NCI-H69 (cell line): ENCODE data around the gene TNNI3K.
"Not testable (repeated sequence)": the region's sequence is repeated elsewhere in the genome, so short reads cannot be mapped to it uniquely, and the experiment has no call there.

ENCODE experiments used
- DNase-seq: peaks from one replicate; lab custom pipeline; 2025; lab: John Stamatoyannopoulos, UW

TNNI3K gene

GRCh38 chr1:74235153-74235552 is at the start of gene TNNI3K:
TSS of gene TNNI3K (plus strand) at chr1:74235387. CDS start at chr1:74235452, 65 bp downstream.
- DNase-seq = no peak

- no peak for DNase-seq
Observed at GRCh38 chr1:74193908-74194307, 41.3 kb upstream of the TNNI3K start.

GRCh38 chr1:74195339-74195738 is 39.8 kb upstream of the TNNI3K start:
- no peak for DNase-seq

- no peak for DNase-seq
Observed at GRCh38 chr1:74197255-74197654, 37.9 kb upstream of the TNNI3K start.

GRCh38 chr1:74197657-74198552 is 37.3 kb upstream of the TNNI3K start, which contains the start of the genes FPGT and LRRIQ3:
TSS of gene FPGT (plus strand) at chr1:74198242. CDS start at chr1:74198279, 37 bp downstream.
TSS of gene LRRIQ3 (minus strand) at chr1:74198176. CDS start at chr1:74183684, 14,492 bp downstream.
- DNase-seq = peak; percentile 95

- no peak for DNase-seq
Observed at GRCh38 chr1:74199504-74199903, 35.7 kb upstream of the TNNI3K start.

- no peak for DNase-seq
Observed at GRCh38 chr1:74205266-74205665, 29.9 kb upstream of the TNNI3K start.

- DNase-seq = no peak
Observed at GRCh38 chr1:74215229-74215628, 20.0 kb upstream of the TNNI3K start.

GRCh38 chr1:74222701-74223100 is 12.5 kb upstream of the TNNI3K start:
- DNase-seq = peak; percentile 15

GRCh38 chr1:74223453-74223852 is 11.7 kb upstream of the TNNI3K start:
- DNase-seq = no peak

GRCh38 chr1:74236440-74236839 is 1.3 kb downstream of the TNNI3K start:
- no peak for DNase-seq

- DNase-seq = no peak
Observed at GRCh38 chr1:74237035-74237434, 1.8 kb downstream of the TNNI3K start.

GRCh38 chr1:74237787-74238186 is 2.6 kb downstream of the TNNI3K start:
- DNase-seq = no peak

GRCh38 chr1:74245168-74245772 is 10.1 kb downstream of the TNNI3K start:
- DNase-seq = peak; percentile 29

GRCh38 chr1:74246315-74246714 is 11.1 kb downstream of the TNNI3K start:
- no peak for DNase-seq

- DNase-seq = no peak
Observed at GRCh38 chr1:74247881-74248528, 12.8 kb downstream of the TNNI3K start.

- DNase-seq = not testable (repeated sequence)
Observed at GRCh38 chr1:74253243-74253824, 18.1 kb downstream of the TNNI3K start.

- no peak for DNase-seq
Observed at GRCh38 chr1:74266001-74266400, 30.8 kb downstream of the TNNI3K start.

- peak; percentile 9 for DNase-seq
Observed at GRCh38 chr1:74271503-74271902, 36.3 kb downstream of the TNNI3K start.

GRCh38 chr1:74280642-74281396 is 45.6 kb downstream of the TNNI3K start:
- DNase-seq = no peak

GRCh38 chr1:74286414-74286813 is 51.2 kb downstream of the TNNI3K start:
- no peak for DNase-seq
